Left cardiac atrium (tissue), 4 donors: ENCODE results near the gene CORO2A. TPM values are rescaled to one million over a fixed set of nuclear protein-coding genes. Genes with fewer than 3 reads are reported as not detected.

Experiments
- ATAC-seq, 2 donors: fragments of 200-7000 bp; cut with Tn5 transposase; one replicate each; pipeline ENCODE4 v1.9.1; 2020; ENCODE audit warnings: mild to moderate bottlenecking in 2 of 2, moderate library complexity in 2 of 2
- DNase-seq: peaks from one replicate; pipeline ENCODE4 v3.0.0-alpha.2; 2020
- intact Hi-C, 2 donors: fragments of 100-400 bp; cut with DNase I; formaldehyde crosslinking; loops; one replicate each; pipeline versions ENCODE4 v1.14.1 to v1.15.1; 2022 to 2023
- total RNA-seq, 2 donors: library from RNA; stranded (reverse); fragmentation: NEBNext Ultra II Directional; extraction: Animal tissue kit (Norgen Biotek cat#: 25700); gene quantifications; one replicate each; pipeline ENCODE4 v1.2.1, GENCODE V29; 2021
- donor health status: DM: no; HTN: yes; CAD: no.
- donor health status: DM: no; HTN: yes; CAD: no; lungs with severe emphysema.
- donor health status: DM: yes; HTN: yes; CAD: no.
- donor health status: Dilated cardiomyopathy.

Gene CORO2A
- total RNA-seq, 2 donors from 2014 or later, result 0.60 to 1.4 TPM

GRCh38 chr9:98201749-98202148 lies 9.3 kb upstream of the CORO2A start:
- intact Hi-C loops, result loop anchor here in 1 of 2 donors (10.0 kb wide), 2 partner anchors 127 to 277 kb away; partner anchors contain the start of gene TRMO
- DNase-seq (no peak), ATAC-seq (no peak)

GRCh38 chr9:98201102-98201501 lies 8.7 kb upstream of the CORO2A start:
- ATAC-seq, result no peak
- no peak for DNase-seq
- intact Hi-C loops, result loop anchor here in 1 of 2 donors (10.0 kb wide), 2 partner anchors 126 to 276 kb away; partner anchors contain the start of gene TRMO

GRCh38 chr9:98199388-98200033 lies 7.1 kb upstream of the CORO2A start:
- intact Hi-C loops, result loop anchor here in 1 of 2 donors (10.0 kb wide), 2 partner anchors 125 to 275 kb away; partner anchors contain the start of gene TRMO

GRCh38 chr9:98195671-98196070 lies 3.2 kb upstream of the CORO2A start:
- intact Hi-C loops, result no loop called here
- no peak for ATAC-seq
- DNase-seq, result no peak

More at GRCh38 chr9:98199388-98200033, 7.1 kb upstream of the CORO2A start:
- DNase-seq (no peak), ATAC-seq (no peak)

- intact Hi-C loops, result no loop called here
- ATAC-seq (no peak), DNase-seq (no peak)
These were observed 1.0 kb upstream of the CORO2A start for GRCh38 chr9:98193336-98193944.

- DNase-seq, result peak; percentile 32
- ATAC-seq, result peak in 1 of 2 donors; percentile 13
- intact Hi-C loops, result no loop called here
These were observed 550 bp downstream of the CORO2A start for GRCh38 chr9:98191671-98192502.

GRCh38 chr9:98191181-98191608 lies 1.2 kb downstream of the CORO2A start:
- no peak for ATAC-seq
- DNase-seq, result no peak
- intact Hi-C loops, result no loop called here

GRCh38 chr9:98190757-98191105 lies 1.7 kb downstream of the CORO2A start:
- ATAC-seq, result no peak
- no peak for DNase-seq
- intact Hi-C loops, result no loop called here

GRCh38 chr9:98189412-98189811 lies 3.0 kb downstream of the CORO2A start:
- ATAC-seq (no peak), DNase-seq (no peak)
- intact Hi-C loops, result no loop called here

GRCh38 chr9:98187926-98188325 lies 4.5 kb downstream of the CORO2A start:
- intact Hi-C loops, result no loop called here
- ATAC-seq, result no peak
- DNase-seq, result no peak

GRCh38 chr9:98186236-98186635 lies 6.2 kb downstream of the CORO2A start:
- DNase-seq (no peak), ATAC-seq (no peak)

GRCh38 chr9:98185611-98186171 lies 6.7 kb downstream of the CORO2A start:
- intact Hi-C loops, result no loop called here
- ATAC-seq (no peak), DNase-seq (no peak)

More at GRCh38 chr9:98186236-98186635, 6.2 kb downstream of the CORO2A start:
- intact Hi-C loops, result no loop called here

GRCh38 chr9:98185021-98185567 lies 7.3 kb downstream of the CORO2A start:
- ATAC-seq, result no peak
- intact Hi-C loops, result no loop called here
- no peak for DNase-seq

- no peak for ATAC-seq
- intact Hi-C loops, result no loop called here
- no peak for DNase-seq
These were observed 8.1 kb downstream of the CORO2A start for GRCh38 chr9:98184326-98184725.

GRCh38 chr9:98182889-98183599 lies 9.4 kb downstream of the CORO2A start:
- DNase-seq (no peak), ATAC-seq (no peak)
- intact Hi-C loops, result no loop called here

- intact Hi-C loops, result no loop called here
- DNase-seq (no peak), ATAC-seq (no peak)
These were observed 10.2 kb downstream of the CORO2A start for GRCh38 chr9:98182069-98182820.

GRCh38 chr9:98181746-98182068 lies 10.7 kb downstream of the CORO2A start:
- DNase-seq, result no peak
- intact Hi-C loops, result no loop called here
- ATAC-seq, result no peak

GRCh38 chr9:98180996-98181395 lies 11.4 kb downstream of the CORO2A start:
- ATAC-seq, result no peak
- intact Hi-C loops, result no loop called here
- no peak for DNase-seq
